Parathyroid adenoma (tissue), 2 donors: ENCODE measurements around the gene HDAC8.

Experiments used
- H2AFZ ChIP-seq: fragments of 300-600 bp; sonication (generic); one replicate; pipeline ENCODE4 v1.7.0; 2017; ENCODE audit warnings: antibody characterized with exemption, mild to moderate bottlenecking
- H3K27ac ChIP-seq: fragments of 300-600 bp; sonication (generic); one replicate; pipeline ENCODE4 v1.7.0; 2017
- H3K27me3 ChIP-seq: fragments of 300-600 bp; sonication (generic); one replicate; pipeline ENCODE4 v1.7.0; 2017; ENCODE audit warnings: low read length; ENCODE audit not compliant: control insufficient read depth, insufficient read depth
- H3K36me3 ChIP-seq: fragments of 300-600 bp; sonication (generic); one replicate; pipeline ENCODE4 v1.7.0; 2017; ENCODE audit warnings: low read length; ENCODE audit not compliant: control insufficient read depth, insufficient read depth
- H3K4me1 ChIP-seq: fragments of 300-600 bp; sonication (generic); one replicate; pipeline ENCODE4 v1.7.0; 2017; ENCODE audit warnings: control low read depth
- H3K4me2 ChIP-seq: fragments of 300-600 bp; sonication (generic); one replicate; pipeline ENCODE4 v1.7.0; 2017; ENCODE audit warnings: low read length
- H3K4me3 ChIP-seq: fragments of 300-600 bp; sonication (generic); one replicate; pipeline ENCODE4 v1.7.0; 2017; ENCODE audit warnings: low read depth, low read length
- H3K79me2 ChIP-seq: fragments of 300-600 bp; sonication (generic); one replicate; pipeline ENCODE4 v1.7.0; 2017; ENCODE audit warnings: control low read depth
- H3K9ac ChIP-seq: fragments of 300-600 bp; sonication (generic); one replicate; pipeline ENCODE4 v1.7.0; 2017; ENCODE audit warnings: mild to moderate bottlenecking
- H3K9me3 ChIP-seq: fragments of 300-600 bp; sonication (generic); one replicate; pipeline ENCODE4 v1.7.0; 2017; ENCODE audit warnings: low read length; ENCODE audit not compliant: control insufficient read depth
- CTCF ChIP-seq: fragments of 300-600 bp; sonication (generic); IDR thresholded peaks from one replicate; pipeline ENCODE4 v1.7.0; 2017; ENCODE audit warnings: antibody characterized with exemption, mild to moderate bottlenecking
- donor health status: primary hyperparathyroidism.

HDAC8 gene

DNA sequence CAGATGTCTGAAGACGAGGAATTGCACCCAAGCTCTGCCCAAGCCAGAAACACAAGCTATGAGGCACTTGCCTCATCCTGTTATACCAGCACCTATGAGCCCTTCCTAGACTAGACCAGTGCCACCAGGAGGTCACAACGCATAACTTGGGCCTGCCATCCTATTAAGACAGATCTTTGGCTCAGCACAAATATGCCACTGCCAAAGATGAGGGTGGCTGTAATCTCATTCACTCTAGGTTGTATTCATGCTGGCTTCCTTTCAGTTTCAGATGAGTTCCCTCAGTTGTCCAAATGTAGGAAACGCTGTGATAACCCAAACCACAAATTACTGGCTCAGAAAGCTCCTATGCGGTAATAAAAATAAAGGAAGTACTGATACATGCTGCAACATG is 190.4 kb downstream of the HDAC8 start:
- no peak for TF ChIP-seq CTCF
- H3K9me3 ChIP-seq: no peaks in the 10 kb centered on the region
- no peak overlapping the region for H3K4me3 ChIP-seq
- no peaks in the 10 kb centered on the region for H3K27me3 ChIP-seq
- H3K27ac ChIP-seq: no peak overlapping the region
- no peaks in the 10 kb centered on the region for H3K36me3 ChIP-seq
- no peak overlapping the region for H3K9ac ChIP-seq
- no peak overlapping the region for H2AFZ ChIP-seq
- H3K4me2 ChIP-seq: no peak overlapping the region
- H3K79me2 ChIP-seq: no peaks in the 10 kb centered on the region
- H3K4me1 ChIP-seq: no peaks in the 10 kb centered on the region

GRCh38 chrX:72381439-72382201 is 191.0 kb downstream of the HDAC8 start:
- H3K27me3 ChIP-seq: no peaks in the 10 kb centered on the region
- no peak for TF ChIP-seq CTCF
- H2AFZ ChIP-seq: no peak overlapping the region
- H3K9me3 ChIP-seq: no peaks in the 10 kb centered on the region
- H3K4me1 ChIP-seq: no peaks in the 10 kb centered on the region
- H3K36me3 ChIP-seq: no peaks in the 10 kb centered on the region
- H3K27ac ChIP-seq: no peak overlapping the region
- H3K4me2 ChIP-seq: no peak overlapping the region
- H3K79me2 ChIP-seq: no peaks in the 10 kb centered on the region
- no peak overlapping the region for H3K4me3 ChIP-seq
- no peak overlapping the region for H3K9ac ChIP-seq

DNA sequence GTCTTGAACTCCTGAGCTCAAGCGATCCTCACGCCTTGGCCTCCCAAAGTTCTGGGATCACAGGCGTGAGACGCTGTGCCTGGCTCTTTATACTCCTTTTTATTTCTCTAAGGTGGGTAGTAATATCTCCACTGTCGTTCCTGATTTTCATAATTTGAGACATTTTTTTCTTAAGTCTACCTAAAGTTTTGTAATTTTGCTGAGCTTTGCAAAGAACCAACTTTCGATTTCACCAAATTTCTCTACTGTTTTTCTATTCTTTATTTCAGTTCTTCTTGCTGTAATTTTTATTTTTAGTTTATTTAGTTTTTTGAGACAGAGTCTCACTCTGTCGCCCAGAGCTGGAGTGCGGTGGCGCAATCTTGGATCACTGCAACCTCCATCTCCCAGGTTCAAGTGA is 196.5 kb downstream of the HDAC8 start:
- no peak overlapping the region for H3K4me3 ChIP-seq
- no peak overlapping the region for H3K9ac ChIP-seq
- no peaks in the 10 kb centered on the region for H3K36me3 ChIP-seq
- H3K27me3 ChIP-seq: no peaks in the 10 kb centered on the region
- H3K27ac ChIP-seq: no peak overlapping the region
- no peak for TF ChIP-seq CTCF
- H3K9me3 ChIP-seq: no peaks in the 10 kb centered on the region
- H2AFZ ChIP-seq: no peak overlapping the region
- no peaks in the 10 kb centered on the region for H3K4me1 ChIP-seq
- no peak overlapping the region for H3K4me2 ChIP-seq
- no peaks in the 10 kb centered on the region for H3K79me2 ChIP-seq

DNA sequence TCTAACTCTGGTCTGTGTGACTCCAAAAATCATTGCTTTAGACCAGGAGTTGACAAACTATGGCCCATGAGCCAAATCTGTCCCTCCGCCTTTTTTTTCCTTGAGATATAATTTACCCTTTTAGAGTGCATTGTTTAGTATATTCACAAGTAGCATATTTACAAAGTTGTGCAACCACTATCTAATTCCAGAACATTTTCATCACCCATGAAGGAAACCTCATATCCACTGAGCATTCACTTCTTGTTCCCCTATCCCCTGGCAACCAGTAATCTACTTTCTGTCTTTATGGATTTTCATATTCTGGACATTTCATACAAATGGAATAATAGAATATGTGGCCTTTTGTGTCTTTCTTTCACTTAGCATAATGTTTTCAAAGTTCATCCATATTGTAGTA is 199.5 kb downstream of the HDAC8 start:
- Histone ChIP-seq H3K27me3 (no peaks in the 10 kb centered on the region), H3K36me3 (no peaks in the 10 kb centered on the region), H3K79me2 (no peaks in the 10 kb centered on the region), H3K4me1 (peaks cover 7% of the 10 kb centered on the region), H3K4me3 (no peak overlapping the region), H3K9ac (no peak overlapping the region), H2AFZ (no peak overlapping the region), H3K4me2 (no peak overlapping the region), H3K27ac (no peak overlapping the region), H3K9me3 (no peaks in the 10 kb centered on the region)
- no peak for TF ChIP-seq CTCF

- Histone ChIP-seq H2AFZ (no peak overlapping the region), H3K27me3 (no peaks in the 10 kb centered on the region), H3K27ac (no peak overlapping the region), H3K79me2 (no peaks in the 10 kb centered on the region), H3K36me3 (no peaks in the 10 kb centered on the region), H3K4me2 (no peak overlapping the region), H3K9me3 (no peaks in the 10 kb centered on the region), H3K9ac (no peak overlapping the region), H3K4me3 (no peak overlapping the region), H3K4me1 (peaks cover 7% of the 10 kb centered on the region)
- TF ChIP-seq CTCF: no peak
These were observed 199.9 kb downstream of the HDAC8 start for GRCh38 chrX:72372735-72373134.
